ENCODE results near the gene CEMIP. TPM values are rescaled to one million over a fixed set of nuclear protein-coding genes. Genes with fewer than 3 reads are reported as not detected.

Gene CEMIP
- polyA plus RNA-seq, 3 donors: not detected

GRCh38 chr15:80929689-80930088, 150.5 kb downstream of the CEMIP start:
- no peak overlapping the region for H3K27ac Mint-ChIP-seq
- intact Hi-C loops (cut with micrococcal nuclease): no loop called here

GRCh38 chr15:80931191-80931590, 152.0 kb downstream of the CEMIP start:
- H3K27ac Mint-ChIP-seq: no peak overlapping the region
- Histone ChIP-seq H3K27me3 (ENCODE audit: control insufficient read depth in 2 of 2, insufficient read depth in 2 of 2, low read length in 2 of 2) (no peaks in the 10 kb centered on the region), H3K9me3 (replicated peaks in 1 of 2; ENCODE audit: control insufficient read depth in 1 of 2, insufficient read depth in 1 of 2, low read length in 2 of 2) (no peaks in the 10 kb centered on the region), H3K4me1 (ENCODE audit: control insufficient read depth in 1 of 2, insufficient read depth in 2 of 2, low read length in 2 of 2) (no peaks in the 10 kb centered on the region), H4K20me1 (ENCODE audit: insufficient read depth, low read length) (no peaks in the 10 kb centered on the region), H3K4me3 (replicated peaks in 1 of 3; ENCODE audit: low read depth in 2 of 3, low read length in 3 of 3) (no peak overlapping the region), H2AFZ (ENCODE audit: insufficient read depth, low read depth, low read length, poor library complexity, severe bottlenecking) (no peak overlapping the region), H3K36me3 (replicated peaks in 1 of 2; ENCODE audit: control insufficient read depth in 1 of 2, insufficient read depth in 2 of 2, low read length in 2 of 2) (no peaks in the 10 kb centered on the region), H3K79me2 (ENCODE audit: insufficient read depth, low read length) (no peaks in the 10 kb centered on the region), H3K4me2 (replicated peaks; ENCODE audit: extremely low read depth, low read length, poor library complexity, severe bottlenecking) (no peak overlapping the region), H3K27ac (ENCODE audit: low read depth in 1 of 2, low read length in 2 of 2) (no peak overlapping the region), H3K9ac (ENCODE audit: insufficient read depth, low read length, poor library complexity, severe bottlenecking) (no peak overlapping the region)
- intact Hi-C loops (cut with micrococcal nuclease): no loop called here
- WGBS (ENCODE audit: insufficient coverage): no CpG with 5 or more reads among the region's 2 CpGs
- H3K36me3 Mint-ChIP-seq: peaks cover 0 to under 1% of the 10 kb centered on the region in 2 donors
- TF ChIP-seq CTCF (IDR thresholded peaks at IDR 0.05): no peak
- H3K9me3 Mint-ChIP-seq: peaks cover 0 to 3% (median 0%) of the 10 kb centered on the region in 7 donors
- no peak overlapping the region for H3K4me3 Mint-ChIP-seq
- DNase-seq: no peak
- H3K27me3 Mint-ChIP-seq (ENCODE audit: low read depth in 3 of 3): peaks cover 0 to 4% (median 1%) of the 10 kb centered on the region in 3 donors
- H3K4me1 Mint-ChIP-seq: peaks cover 3% of the 10 kb centered on the region

More at GRCh38 chr15:80929689-80930088, 150.5 kb downstream of the CEMIP start:
- H3K36me3 Mint-ChIP-seq: no peaks in the 10 kb centered on the region
- no peak overlapping the region for H3K27ac ChIP-seq (ENCODE audit: low read depth in 1 of 2, low read length in 2 of 2)
- peaks cover 5% of the 10 kb centered on the region for H3K4me1 Mint-ChIP-seq
- no peak for TF ChIP-seq CTCF (IDR thresholded peaks at IDR 0.05)
- no peaks in the 10 kb centered on the region for H3K9me3 ChIP-seq (replicated peaks in 1 of 2; ENCODE audit: control insufficient read depth in 1 of 2, insufficient read depth in 1 of 2, low read length in 2 of 2)
- 97% methylated on average over 4 of the region's 4 CpGs for WGBS (ENCODE audit: insufficient coverage)
- no peak overlapping the region for H3K4me3 ChIP-seq (replicated peaks in 1 of 3; ENCODE audit: low read depth in 2 of 3, low read length in 3 of 3)
- no peak overlapping the region for H3K9ac ChIP-seq (ENCODE audit: insufficient read depth, low read length, poor library complexity, severe bottlenecking)
- no peak overlapping the region for H2AFZ ChIP-seq (ENCODE audit: insufficient read depth, low read depth, low read length, poor library complexity, severe bottlenecking)
- peaks cover 0 to 4% (median 1%) of the 10 kb centered on the region in 3 donors for H3K27me3 Mint-ChIP-seq (ENCODE audit: low read depth in 3 of 3)
- no peak overlapping the region for H3K4me2 ChIP-seq (replicated peaks; ENCODE audit: extremely low read depth, low read length, poor library complexity, severe bottlenecking)
- H4K20me1 ChIP-seq (ENCODE audit: insufficient read depth, low read length): no peaks in the 10 kb centered on the region
- H3K4me1 ChIP-seq (ENCODE audit: control insufficient read depth in 1 of 2, insufficient read depth in 2 of 2, low read length in 2 of 2): no peaks in the 10 kb centered on the region
- H3K27me3 ChIP-seq (ENCODE audit: control insufficient read depth in 2 of 2, insufficient read depth in 2 of 2, low read length in 2 of 2): no peaks in the 10 kb centered on the region
- H3K4me3 Mint-ChIP-seq: no peak overlapping the region
- H3K9me3 Mint-ChIP-seq: peaks cover 0 to 3% (median 0%) of the 10 kb centered on the region in 7 donors
- H3K79me2 ChIP-seq (ENCODE audit: insufficient read depth, low read length): no peaks in the 10 kb centered on the region
- H3K36me3 ChIP-seq (replicated peaks in 1 of 2; ENCODE audit: control insufficient read depth in 1 of 2, insufficient read depth in 2 of 2, low read length in 2 of 2): no peaks in the 10 kb centered on the region
- no peak for DNase-seq
